Left ventricle myocardium inferior (tissue), 1 donor: Measurements from ENCODE around the gene ACTR2. TPM values are rescaled to one million over a fixed set of nuclear protein-coding genes. Genes with fewer than 3 reads are reported as not detected.
"Not testable (repeated sequence)": the region's sequence is repeated elsewhere in the genome, so short reads cannot be mapped to it uniquely, and the experiment has no call there.

Experiments
- DNase-seq: peaks from one replicate; pipeline ENCODE4 v3.0.0-alpha.2; 2020
- H3K27ac ChIP-seq: fragments of 200-600 bp; replicated peaks from 2 replicates; pipeline ENCODE4 v1.8.0; 2021
- H3K27me3 ChIP-seq: fragments of 200-600 bp; 2 replicates; pipeline ENCODE4 v1.8.0; 2021; ENCODE audit warnings: low read depth
- H3K36me3 ChIP-seq: fragments of 200-600 bp; 2 replicates; pipeline ENCODE4 v1.8.0; 2021
- H3K4me1 ChIP-seq: fragments of 200-600 bp; 2 replicates; pipeline ENCODE4 v1.8.0; 2021
- H3K4me3 ChIP-seq: fragments of 200-600 bp; 2 replicates; pipeline ENCODE4 v1.8.0; 2021; ENCODE audit warnings: mild to moderate bottlenecking, moderate library complexity
- H3K9me3 ChIP-seq: fragments of 200-600 bp; replicated peaks from 2 replicates; pipeline ENCODE4 v1.8.0; 2021
- CTCF ChIP-seq: fragments of 200-600 bp; IDR thresholded peaks from 2 replicates; pipeline ENCODE4 v1.8.0; 2021; ENCODE audit warnings: antibody characterized with exemption, mild to moderate bottlenecking, borderline replicate concordance
- intact Hi-C: fragments of 100-400 bp; cut with micrococcal nuclease; formaldehyde crosslinking; loops from one replicate; pipeline ENCODE4 v1.11.0; 2022
- long read RNA-seq: library from polyadenylated mRNA; unstranded; transcript quantifications from one replicate; pipeline ENCODE4 v2.0.0, GENCODE V29; 2021
- total RNA-seq: library from RNA; stranded (reverse); fragmentation: NEBNext Ultra II Directional; extraction: Animal tissue kit (Norgen Biotek cat#: 25700); gene quantifications from one replicate; pipeline ENCODE4 v1.2.1, GENCODE V29; 2021
- donor health status: DM: no; HTN: yes; CAD: no; lungs with severe emphysema.

ACTR2 gene
- total RNA-seq: 100.0 TPM
- long read RNA-seq, transcript ACTR2-201 (9 exons, 3,861 nt): major isoform, 7 of 14 reads
- long read RNA-seq, partial matches to known transcripts: 0 of 14 reads
- long read RNA-seq, other reads (novel, unspliced or antisense): 7 of 14 reads

- peak within 1 kb of the TSS; percentile 95 for H3K27ac ChIP-seq
- peak within 1 kb of the TSS; percentile 91 for H3K4me3 ChIP-seq
- H3K9me3 ChIP-seq: no peaks in the 10 kb centered on the region
- H3K4me1 ChIP-seq: peaks cover 62% of the 10 kb centered on the region
- TF ChIP-seq CTCF: peak; percentile 13
- no peaks in the 10 kb centered on the region for H3K27me3 ChIP-seq
- peaks cover 7% of the 10 kb centered on the region for H3K36me3 ChIP-seq
- intact Hi-C loops: no loop called here
- peak; percentile 96 for DNase-seq
Measured at GRCh38 chr2:65227456-65228262, at the start of gene ACTR2. ACTR2 (plus strand) TSS chr2:65227831; CDS start chr2:65227910, 79 bp downstream.

GRCh38 chr2:65182570-65182969 is 45.1 kb upstream of the ACTR2 start:
- Histone ChIP-seq H3K4me3 (no peak overlapping the region), H3K4me1 (peaks cover 6% of the 10 kb centered on the region), H3K9me3 (no peaks in the 10 kb centered on the region), H3K27ac (no peak overlapping the region), H3K36me3 (no peaks in the 10 kb centered on the region), H3K27me3 (no peaks in the 10 kb centered on the region)
- no peak for DNase-seq
- no peak for TF ChIP-seq CTCF
- intact Hi-C loops: no loop called here

GRCh38 chr2:65183406-65183805 is 44.2 kb upstream of the ACTR2 start:
- DNase-seq, intact Hi-C loops, H3K4me3 ChIP-seq, H3K27me3 ChIP-seq, H3K4me1 ChIP-seq, H3K9me3 ChIP-seq, H3K27ac ChIP-seq, H3K36me3 ChIP-seq: not testable (repeated sequence)

- no peak for TF ChIP-seq CTCF
- Histone ChIP-seq H3K4me1 (peaks cover 6% of the 10 kb centered on the region), H3K36me3 (no peaks in the 10 kb centered on the region), H3K27me3 (no peaks in the 10 kb centered on the region), H3K27ac (no peak overlapping the region), H3K4me3 (no peak overlapping the region), H3K9me3 (no peaks in the 10 kb centered on the region)
- no peak for DNase-seq
- intact Hi-C loops: no loop called here
Measured at GRCh38 chr2:65185012-65185411, 42.6 kb upstream of the ACTR2 start.

GRCh38 chr2:65186093-65186868 is 41.4 kb upstream of the ACTR2 start:
- TF ChIP-seq CTCF: no peak
- H3K4me3 ChIP-seq: no peak overlapping the region

More at GRCh38 chr2:65186093-65186868, 41.4 kb upstream of the ACTR2 start:
- no peaks in the 10 kb centered on the region for H3K27me3 ChIP-seq
- DNase-seq: no peak
- no peaks in the 10 kb centered on the region for H3K9me3 ChIP-seq
- peaks cover 6% of the 10 kb centered on the region for H3K4me1 ChIP-seq
- H3K27ac ChIP-seq: no peak overlapping the region
- H3K36me3 ChIP-seq: no peaks in the 10 kb centered on the region
- intact Hi-C loops: no loop called here
